ENCODE results near the gene GRIK2. TPM values are rescaled to one million over a fixed set of nuclear protein-coding genes. Genes with fewer than 3 reads are reported as not detected.

The GRIK2 gene
- total and polyA plus RNA-seq, 3 experiments from 2014 or later = not detected

DNA sequence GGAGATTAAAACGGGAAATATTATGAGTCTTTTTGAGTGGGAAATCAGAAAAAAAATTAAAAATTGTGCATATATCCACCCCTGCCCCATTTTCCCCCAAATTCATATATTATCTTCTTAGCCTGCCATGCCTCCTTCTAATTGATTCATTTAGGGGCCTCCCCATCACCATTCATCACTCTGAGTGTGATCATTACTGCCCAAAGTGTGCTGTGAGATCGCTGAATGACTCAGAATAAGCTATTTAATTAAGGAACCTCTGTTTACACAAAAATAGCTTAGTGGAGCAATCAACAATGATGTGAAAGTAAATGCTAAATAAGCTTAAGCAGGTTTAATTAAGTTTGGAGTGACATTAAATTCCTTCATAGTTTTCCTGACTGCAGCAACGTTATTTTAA is 645.5 kb downstream of the GRIK2 start:
- no peak overlapping the region for H3K27ac Mint-ChIP-seq
- no peaks in the 10 kb centered on the region for H3K4me1 Mint-ChIP-seq
- no peaks in the 10 kb centered on the region for H3K27me3 Mint-ChIP-seq
- H3K4me3 Mint-ChIP-seq = no peak overlapping the region
- ChIA-PET CTCF (no interaction called here), POLR2A (no interaction called here)
- no peaks in the 10 kb centered on the region for H3K27me3 ChIP-seq (ENCODE audit: insufficient read depth, low read length, poor library complexity, severe bottlenecking)
- H3K36me3 Mint-ChIP-seq = no peaks in the 10 kb centered on the region
- peaks cover 0 to 7% (median 2%) of the 10 kb centered on the region in 5 donors for H3K9me3 Mint-ChIP-seq
- H3K27ac ChIP-seq (ENCODE audit: low read depth, low read length) = no peak overlapping the region
- H3K9me3 ChIP-seq (ENCODE audit: low read length) = no peaks in the 10 kb centered on the region
- H3K4me1 ChIP-seq (ENCODE audit: insufficient read depth, low read length) = no peaks in the 10 kb centered on the region
- no peaks in the 10 kb centered on the region for H3K36me3 ChIP-seq (ENCODE audit: insufficient read depth, low read length)
- no peak for DNase-seq
- no peak overlapping the region for H3K4me3 ChIP-seq (ENCODE audit: low read length)

DNA sequence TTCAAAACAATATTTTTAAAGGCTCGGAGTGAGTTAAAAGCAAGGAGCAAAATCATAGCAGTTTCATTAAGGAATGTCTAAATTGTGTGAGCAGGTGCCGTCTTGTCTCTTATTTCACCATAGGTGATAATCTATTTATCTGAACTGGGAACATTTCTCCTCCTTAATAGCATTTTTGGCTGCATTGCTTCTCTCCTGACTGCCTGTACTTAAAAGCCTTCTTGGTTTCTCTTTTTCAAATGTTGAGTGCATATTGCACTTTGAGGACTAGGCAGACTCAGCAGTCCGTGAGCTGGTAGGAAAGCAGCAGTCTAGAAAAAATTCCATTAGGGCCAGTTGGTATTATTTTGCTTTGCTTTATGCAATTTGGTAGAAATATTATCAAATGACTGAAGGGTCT is 645.9 kb downstream of the GRIK2 start:
- no peak overlapping the region for H3K27ac ChIP-seq (ENCODE audit: low read depth, low read length)
- ChIA-PET POLR2A (no interaction called here), CTCF (no interaction called here)
- H3K4me1 ChIP-seq (ENCODE audit: insufficient read depth, low read length) = no peaks in the 10 kb centered on the region
- no peaks in the 10 kb centered on the region for H3K36me3 ChIP-seq (ENCODE audit: insufficient read depth, low read length)
- Mint-ChIP-seq H3K27ac (no peak overlapping the region), H3K9me3 (peaks cover 0 to 11% (median 2%) of the 10 kb centered on the region in 5 donors), H3K4me1 (no peaks in the 10 kb centered on the region), H3K36me3 (no peaks in the 10 kb centered on the region), H3K4me3 (no peak overlapping the region), H3K27me3 (no peaks in the 10 kb centered on the region)
- H3K4me3 ChIP-seq (ENCODE audit: low read length) = no peak overlapping the region
- DNase-seq = no peak
- no peaks in the 10 kb centered on the region for H3K27me3 ChIP-seq (ENCODE audit: insufficient read depth, low read length, poor library complexity, severe bottlenecking)
- H3K9me3 ChIP-seq (ENCODE audit: low read length) = no peaks in the 10 kb centered on the region

DNA sequence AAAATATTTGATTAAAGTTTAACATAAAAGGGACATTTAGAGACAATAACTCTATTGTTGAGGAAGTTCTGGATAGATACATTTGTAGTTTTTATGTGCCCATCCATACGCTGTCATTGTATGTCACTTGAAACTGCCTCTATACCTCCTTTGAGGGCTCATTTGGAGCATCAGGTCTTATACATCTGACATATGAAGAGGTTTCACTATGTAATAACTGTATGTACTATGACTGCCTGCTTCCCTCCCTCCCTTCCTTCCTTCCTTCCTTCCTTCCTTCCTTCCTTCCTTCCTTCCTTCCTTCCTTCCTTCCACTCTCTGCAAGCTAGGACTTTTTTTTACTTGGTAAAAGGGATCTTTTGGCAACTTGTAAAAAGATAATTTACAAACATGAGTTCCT is 657.5 kb downstream of the GRIK2 start:
- CTCF ChIA-PET = no interaction called here
- H3K27ac Mint-ChIP-seq = no peak overlapping the region
- no peaks in the 10 kb centered on the region for H3K9me3 ChIP-seq (ENCODE audit: low read length)
- DNase-seq = no peak
- POLR2A ChIA-PET = no interaction called here
- no peaks in the 10 kb centered on the region for H3K4me1 ChIP-seq (ENCODE audit: insufficient read depth, low read length)
- H3K27me3 Mint-ChIP-seq = no peaks in the 10 kb centered on the region
- no peak overlapping the region for H3K4me3 ChIP-seq (ENCODE audit: low read length)
- no peak overlapping the region for H3K4me3 Mint-ChIP-seq
- H3K36me3 ChIP-seq (ENCODE audit: insufficient read depth, low read length) = no peaks in the 10 kb centered on the region
- H3K36me3 Mint-ChIP-seq = no peaks in the 10 kb centered on the region
- H3K27ac ChIP-seq (ENCODE audit: low read depth, low read length) = no peak overlapping the region
- no peaks in the 10 kb centered on the region for H3K4me1 Mint-ChIP-seq
- H3K9me3 Mint-ChIP-seq = peaks cover 0 to 6% (median 0%) of the 10 kb centered on the region in 5 donors
- no peaks in the 10 kb centered on the region for H3K27me3 ChIP-seq (ENCODE audit: insufficient read depth, low read length, poor library complexity, severe bottlenecking)

DNA sequence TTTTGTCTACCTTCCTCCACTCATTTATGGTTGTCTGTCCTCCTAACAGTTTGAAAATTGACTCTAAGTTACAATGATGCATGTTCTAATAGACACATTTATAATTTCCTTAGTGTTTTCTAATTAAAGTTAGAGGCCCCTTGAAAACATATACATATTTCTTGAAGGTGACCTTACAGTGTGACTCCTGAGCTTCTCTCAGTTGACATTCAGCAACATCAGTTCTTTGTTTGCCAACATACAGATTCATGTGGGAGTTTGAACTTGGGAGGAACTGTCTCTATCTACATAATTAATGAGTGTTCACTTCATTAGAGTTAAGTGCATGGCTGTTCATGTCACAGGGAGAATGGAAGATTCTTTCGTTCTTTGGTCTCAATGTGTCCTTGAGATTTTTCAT is 658.2 kb downstream of the GRIK2 start:
- Histone ChIP-seq H3K27ac (ENCODE audit: low read depth, low read length) (no peak overlapping the region), H3K4me1 (ENCODE audit: insufficient read depth, low read length) (no peaks in the 10 kb centered on the region), H3K9me3 (ENCODE audit: low read length) (no peaks in the 10 kb centered on the region), H3K27me3 (ENCODE audit: insufficient read depth, low read length, poor library complexity, severe bottlenecking) (no peaks in the 10 kb centered on the region), H3K36me3 (ENCODE audit: insufficient read depth, low read length) (no peaks in the 10 kb centered on the region), H3K4me3 (ENCODE audit: low read length) (no peak overlapping the region)
- CTCF ChIA-PET = no interaction called here
- Mint-ChIP-seq H3K27ac (no peak overlapping the region), H3K36me3 (no peaks in the 10 kb centered on the region), H3K4me3 (no peak overlapping the region), H3K9me3 (peaks cover 0 to 5% (median 0%) of the 10 kb centered on the region in 5 donors), H3K27me3 (no peaks in the 10 kb centered on the region), H3K4me1 (no peaks in the 10 kb centered on the region)
- POLR2A ChIA-PET = no interaction called here
- no peak for DNase-seq

DNA sequence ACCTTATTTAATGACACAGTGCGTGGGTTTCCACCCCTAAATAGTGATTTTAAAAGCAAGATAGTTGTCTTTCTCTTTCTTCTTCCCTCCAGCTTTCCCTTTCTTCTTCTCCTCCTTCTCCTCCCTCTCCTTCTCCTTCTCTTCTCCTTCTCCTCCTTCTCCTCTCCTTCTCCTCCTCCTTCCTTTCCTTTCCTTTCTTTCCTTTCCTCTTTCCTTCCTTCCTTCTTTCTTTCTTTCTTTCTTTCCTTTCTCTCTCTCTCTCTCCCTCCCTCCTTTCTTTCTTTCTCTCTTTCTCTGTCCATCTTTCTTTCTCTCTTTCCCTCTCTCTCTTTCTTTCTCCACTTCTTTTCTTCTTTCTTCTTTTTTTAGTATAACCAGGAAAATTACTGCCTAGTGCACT is 670.6 kb downstream of the GRIK2 start:
- ChIA-PET POLR2A (no interaction called here), CTCF (no interaction called here)
- H3K27ac ChIP-seq (ENCODE audit: low read depth, low read length) = no peak overlapping the region
- peaks cover 0 to 5% (median 0%) of the 10 kb centered on the region in 5 donors for H3K9me3 Mint-ChIP-seq
- H3K36me3 ChIP-seq (ENCODE audit: insufficient read depth, low read length) = no peaks in the 10 kb centered on the region
- no peak overlapping the region for H3K27ac Mint-ChIP-seq
- no peaks in the 10 kb centered on the region for H3K4me1 Mint-ChIP-seq
- H3K27me3 ChIP-seq (ENCODE audit: insufficient read depth, low read length, poor library complexity, severe bottlenecking) = no peaks in the 10 kb centered on the region
- no peaks in the 10 kb centered on the region for H3K4me1 ChIP-seq (ENCODE audit: insufficient read depth, low read length)
- no peak for DNase-seq
- H3K4me3 Mint-ChIP-seq = no peak overlapping the region
- no peaks in the 10 kb centered on the region for H3K9me3 ChIP-seq (ENCODE audit: low read length)
- H3K4me3 ChIP-seq (ENCODE audit: low read length) = no peak overlapping the region
- no peaks in the 10 kb centered on the region for H3K36me3 Mint-ChIP-seq
- no peaks in the 10 kb centered on the region for H3K27me3 Mint-ChIP-seq

DNA sequence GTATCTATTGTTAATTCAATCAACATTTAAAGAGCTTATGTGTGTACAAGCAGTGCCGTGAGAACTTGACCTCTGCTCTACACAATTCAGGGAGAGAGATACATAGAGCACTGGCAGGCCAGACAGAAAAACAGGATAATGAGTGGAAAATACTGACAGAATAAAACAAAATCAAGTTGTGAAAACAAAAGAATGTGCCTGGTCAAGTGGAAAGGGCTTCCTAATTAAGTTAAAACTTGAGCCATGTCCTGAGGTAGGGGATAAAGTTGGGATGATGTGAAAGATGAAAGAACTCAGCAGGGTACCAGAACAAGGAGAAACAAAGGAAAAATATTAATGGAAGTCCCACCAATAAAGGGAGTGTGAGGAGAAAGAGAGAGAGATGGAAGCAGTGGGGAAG is 672.8 kb downstream of the GRIK2 start:
- Mint-ChIP-seq H3K36me3 (no peaks in the 10 kb centered on the region), H3K4me3 (no peak overlapping the region), H3K27ac (no peak overlapping the region), H3K4me1 (no peaks in the 10 kb centered on the region), H3K9me3 (peaks cover 0 to 5% (median 0%) of the 10 kb centered on the region in 5 donors), H3K27me3 (no peaks in the 10 kb centered on the region)
- Histone ChIP-seq H3K4me3 (ENCODE audit: low read length) (no peak overlapping the region), H3K27me3 (ENCODE audit: insufficient read depth, low read length, poor library complexity, severe bottlenecking) (no peaks in the 10 kb centered on the region), H3K36me3 (ENCODE audit: insufficient read depth, low read length) (no peaks in the 10 kb centered on the region), H3K4me1 (ENCODE audit: insufficient read depth, low read length) (no peaks in the 10 kb centered on the region), H3K9me3 (ENCODE audit: low read length) (no peaks in the 10 kb centered on the region), H3K27ac (ENCODE audit: low read depth, low read length) (no peak overlapping the region)
- CTCF ChIA-PET = no interaction called here
- POLR2A ChIA-PET = no interaction called here
- no peak for DNase-seq

DNA sequence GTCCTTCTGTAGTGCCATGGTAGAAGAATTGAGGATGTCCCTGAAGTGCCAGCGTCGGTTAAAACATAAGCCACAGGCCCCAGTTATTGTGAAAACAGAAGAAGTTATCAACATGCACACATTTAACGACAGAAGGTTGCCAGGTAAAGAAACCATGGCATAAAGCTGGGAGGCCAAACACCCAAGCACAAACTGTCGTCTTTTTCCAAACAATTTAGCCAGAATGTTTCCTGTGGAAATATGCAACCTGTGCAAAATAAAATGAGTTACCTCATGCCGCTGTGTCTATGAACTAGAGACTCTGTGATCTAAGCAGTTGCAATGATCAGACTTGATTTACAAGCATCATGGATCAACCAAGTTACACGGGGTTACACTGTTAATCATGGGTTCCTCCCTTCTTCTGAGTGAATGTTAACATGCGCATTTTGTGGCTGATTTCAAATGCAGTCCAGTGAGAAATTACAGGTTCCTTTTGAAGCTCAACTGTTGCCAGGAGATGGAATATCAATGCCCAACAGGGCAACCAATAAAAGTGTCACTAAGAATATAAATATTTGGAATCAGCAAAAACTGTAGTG is 674.9 kb downstream of the GRIK2 start:
- Histone ChIP-seq H3K27me3 (ENCODE audit: insufficient read depth, low read length, poor library complexity, severe bottlenecking) (no peaks in the 10 kb centered on the region), H3K4me1 (ENCODE audit: insufficient read depth, low read length) (no peaks in the 10 kb centered on the region), H3K4me3 (ENCODE audit: low read length) (no peak overlapping the region), H3K27ac (ENCODE audit: low read depth, low read length) (no peak overlapping the region), H3K9me3 (ENCODE audit: low read length) (no peaks in the 10 kb centered on the region), H3K36me3 (ENCODE audit: insufficient read depth, low read length) (no peaks in the 10 kb centered on the region)
- ChIA-PET CTCF (no interaction called here), POLR2A (no interaction called here)
- Mint-ChIP-seq H3K27me3 (no peaks in the 10 kb centered on the region), H3K36me3 (no peaks in the 10 kb centered on the region), H3K4me1 (no peaks in the 10 kb centered on the region), H3K27ac (no peak overlapping the region), H3K4me3 (no peak overlapping the region), H3K9me3 (peaks cover 0 to 5% (median 0%) of the 10 kb centered on the region in 5 donors)
- DNase-seq = no peak

DNA sequence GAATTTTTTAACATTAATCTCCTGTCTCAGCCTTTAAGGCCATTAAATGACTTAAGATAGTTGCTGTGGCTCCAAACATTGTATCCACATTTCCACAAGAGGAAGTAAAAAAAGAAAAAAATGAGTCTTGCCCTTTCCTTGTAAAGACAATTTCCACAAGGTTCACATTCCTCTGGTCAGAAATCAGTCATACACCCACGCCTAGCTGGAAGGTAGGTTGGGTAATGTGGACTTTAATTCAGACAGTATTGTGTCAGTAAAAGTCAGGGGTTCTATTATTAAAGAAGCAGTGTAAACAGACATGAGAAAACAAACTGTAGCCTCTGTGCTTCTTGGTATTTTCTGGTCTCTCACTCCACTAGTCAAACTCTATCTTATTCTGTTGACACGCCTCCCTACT is 682.0 kb downstream of the GRIK2 start:
- no peak overlapping the region for H3K4me3 Mint-ChIP-seq
- Histone ChIP-seq H3K4me1 (ENCODE audit: insufficient read depth, low read length) (no peaks in the 10 kb centered on the region), H3K27ac (ENCODE audit: low read depth, low read length) (no peak overlapping the region), H3K27me3 (ENCODE audit: insufficient read depth, low read length, poor library complexity, severe bottlenecking) (no peaks in the 10 kb centered on the region), H3K36me3 (ENCODE audit: insufficient read depth, low read length) (no peaks in the 10 kb centered on the region), H3K4me3 (ENCODE audit: low read length) (no peak overlapping the region), H3K9me3 (ENCODE audit: low read length) (no peaks in the 10 kb centered on the region)
- no peak overlapping the region for H3K27ac Mint-ChIP-seq
- no peaks in the 10 kb centered on the region for H3K27me3 Mint-ChIP-seq
- ChIA-PET POLR2A (no interaction called here), CTCF (no interaction called here)
- H3K36me3 Mint-ChIP-seq = no peaks in the 10 kb centered on the region
- no peak for DNase-seq
- peaks cover 0 to 18% (median 2%) of the 10 kb centered on the region in 5 donors for H3K9me3 Mint-ChIP-seq
- no peaks in the 10 kb centered on the region for H3K4me1 Mint-ChIP-seq

DNA sequence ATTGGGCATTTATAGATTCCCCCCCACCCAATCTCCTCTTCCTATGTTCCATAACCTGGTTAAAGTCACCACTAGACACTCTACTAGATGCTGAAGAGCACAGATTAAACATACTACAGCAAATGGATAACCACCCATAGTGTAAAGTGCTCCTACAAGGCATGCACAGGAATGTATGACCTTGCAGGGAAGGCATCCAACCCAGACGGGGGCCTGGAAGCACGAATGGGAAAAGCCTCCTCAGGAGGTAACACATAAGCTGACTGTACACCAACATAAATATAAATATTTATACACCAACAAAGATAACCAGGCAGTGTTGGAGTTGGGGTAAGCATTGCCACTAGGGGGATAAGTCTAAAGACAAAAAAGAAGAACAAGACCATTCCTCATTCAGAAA is 691.7 kb downstream of the GRIK2 start:
- no peaks in the 10 kb centered on the region for H3K36me3 Mint-ChIP-seq
- no peaks in the 10 kb centered on the region for H3K27me3 ChIP-seq (ENCODE audit: insufficient read depth, low read length, poor library complexity, severe bottlenecking)
- H3K27ac ChIP-seq (ENCODE audit: low read depth, low read length) = no peak overlapping the region
- H3K9me3 Mint-ChIP-seq = peaks cover 0 to 7% (median 2%) of the 10 kb centered on the region in 5 donors
- ChIA-PET POLR2A (no interaction called here), CTCF (no interaction called here)
- no peaks in the 10 kb centered on the region for H3K27me3 Mint-ChIP-seq
- no peak overlapping the region for H3K27ac Mint-ChIP-seq
- no peak for DNase-seq
- H3K4me3 Mint-ChIP-seq = no peak overlapping the region
- H3K4me1 Mint-ChIP-seq = no peaks in the 10 kb centered on the region
- H3K36me3 ChIP-seq (ENCODE audit: insufficient read depth, low read length) = no peaks in the 10 kb centered on the region
- H3K4me3 ChIP-seq (ENCODE audit: low read length) = no peak overlapping the region
- H3K4me1 ChIP-seq (ENCODE audit: insufficient read depth, low read length) = no peaks in the 10 kb centered on the region
- H3K9me3 ChIP-seq (ENCODE audit: low read length) = no peaks in the 10 kb centered on the region
